Umbilical cord (tissue), 2 donors: Measurements from ENCODE around the gene H3-3A. TPM values are rescaled to one million over a fixed set of nuclear protein-coding genes. Genes with fewer than 3 reads are reported as not detected.
A peak's percentile ranks its signal among the peaks of the same experiment; 100 is the strongest.

Experiments
- DNase-seq: peaks from one replicate; pipeline ENCODE4 v3.0.0-alpha.2; 2015; ENCODE audit warnings: low spot score
- total RNA-seq: library from RNA; depleted of rRNA; stranded (reverse); fragments of >200 nt; gene quantifications from one replicate; pipeline ENCODE4 v1.2.3, GENCODE V29; 2014; ENCODE audit warnings: low replicate concordance; ENCODE audit not compliant: insufficient read depth

H3-3A gene
- total RNA-seq, 1 donor from 2014 or later, result 232 TPM

GRCh38 chr1:226054519-226055327 is 7.8 kb upstream of the H3-3A start:
- no peak for DNase-seq

- DNase-seq, result no peak
Observed at GRCh38 chr1:226059709-226060108, 2.8 kb upstream of the H3-3A start.

- DNase-seq, result no peak
Observed at GRCh38 chr1:226060427-226060826, 2.1 kb upstream of the H3-3A start.

GRCh38 chr1:226061068-226061840 is 1.3 kb upstream of the H3-3A start:
- peak; percentile 28 for DNase-seq

- peak; percentile 85 for DNase-seq
Observed at GRCh38 chr1:226061841-226062557, 517 bp upstream of the H3-3A start.

- peak; percentile 69 for DNase-seq
Observed at GRCh38 chr1:226063224-226063976, 884 bp downstream of the H3-3A start.

- DNase-seq, result peak; percentile 20
Observed at GRCh38 chr1:226063977-226064815, 1.7 kb downstream of the H3-3A start.

- DNase-seq, result peak; percentile 77
Observed at GRCh38 chr1:226064816-226065248, 2.3 kb downstream of the H3-3A start.

GRCh38 chr1:226066415-226067078 is 4.0 kb downstream of the H3-3A start:
- peak; percentile 9 for DNase-seq

GRCh38 chr1:226069811-226070489 is 7.4 kb downstream of the H3-3A start:
- DNase-seq, result no peak

- no peak for DNase-seq
Observed at GRCh38 chr1:226072347-226072746, 9.8 kb downstream of the H3-3A start.

- DNase-seq, result no peak
Observed at GRCh38 chr1:226073184-226073950, 10.9 kb downstream of the H3-3A start.

GRCh38 chr1:226074046-226074445 is 11.5 kb downstream of the H3-3A start:
- DNase-seq, result no peak

- no peak for DNase-seq
Observed at GRCh38 chr1:226076378-226076777, 13.9 kb downstream of the H3-3A start.

- no peak for DNase-seq
Observed at GRCh38 chr1:226078374-226078773, 15.9 kb downstream of the H3-3A start.

GRCh38 chr1:226082587-226082917 is 20.0 kb downstream of the H3-3A start:
- no peak for DNase-seq

- DNase-seq, result peak; percentile 43
Observed at GRCh38 chr1:226082959-226083301, 20.4 kb downstream of the H3-3A start.

GRCh38 chr1:226083302-226084101 is 21.0 kb downstream of the H3-3A start:
- DNase-seq, result peak; percentile 86
